H1 (cell line): Measurements from ENCODE around the gene APAF1. TPM values are rescaled to one million over a fixed set of nuclear protein-coding genes. Genes with fewer than 3 reads are reported as not detected.

Source experiments
- CTCF ChIA-PET: fragments of 300-600 bp; sonication (Branson Sonifier 250); formaldehyde crosslinking; loops from one replicate; lab custom pipeline; 2021; ENCODE audit not compliant: partially characterized antibody; lab: Charles Lee
- POLR2A ChIA-PET: fragments of 300-600 bp; sonication (Branson Sonifier 250); formaldehyde crosslinking; loops from one replicate; lab custom pipeline; 2021; ENCODE audit warnings: inconsistent platforms; ENCODE audit not compliant: partially characterized antibody; lab: Charles Lee
- DNase-seq, 2 experiments: peaks; one replicate each; pipeline versions ENCODE4 v3.0.0 to v3.0.0-alpha.2; 2010 to 2022; ENCODE audit warnings: low spot score in 2 of 2, low read depth in 1 of 2, mixed read lengths in 1 of 2
- FAIRE-seq: peaks from 2 replicates; lab custom pipeline; 2011; peaks lifted over from hg19 to GRCh38; lab: Jason Lieb, UNC
- H2AFZ ChIP-seq: 2 replicates; pipeline ENCODE4 v1.8.1; 2012; ENCODE audit warnings: low read length, inconsistent platforms
- H2AK5ac ChIP-seq: 2 replicates; pipeline ENCODE4 v1.6.1; 2013; ENCODE audit warnings: low read depth, low read length
- H2BK120ac ChIP-seq: replicated peaks from 2 replicates; pipeline ENCODE3; 2013; ENCODE audit warnings: low read depth, low read length, inconsistent platforms
- H2BK12ac ChIP-seq: 2 replicates; pipeline ENCODE4 v1.6.1; 2013; ENCODE audit warnings: low read depth, low read length
- H2BK15ac ChIP-seq: 2 replicates; pipeline ENCODE4 v1.6.1; 2013; ENCODE audit warnings: low read length
- H2BK20ac ChIP-seq: 2 replicates; pipeline ENCODE4 v1.6.1; 2013; ENCODE audit warnings: low read length
- H2BK5ac ChIP-seq: 2 replicates; pipeline ENCODE4 v1.6.1; 2013; ENCODE audit warnings: low read depth, low read length
- H3K14ac ChIP-seq: 2 replicates; pipeline ENCODE4 v1.6.1; 2013; ENCODE audit warnings: inconsistent platforms; ENCODE audit not compliant: insufficient read length
- H3K18ac ChIP-seq: 2 replicates; pipeline ENCODE4 v1.6.1; 2013; ENCODE audit warnings: low read length; ENCODE audit errors: extremely low read depth
- H3K23ac ChIP-seq: 2 replicates; pipeline ENCODE4 v1.6.1; 2013; ENCODE audit warnings: inconsistent platforms; ENCODE audit not compliant: insufficient read length
- H3K23me2 ChIP-seq: 2 replicates; pipeline ENCODE4 v1.6.1; 2013; ENCODE audit warnings: low read depth, low read length
- H3K27ac ChIP-seq: 2 replicates; pipeline ENCODE4 v1.6.1; 2011; ENCODE audit warnings: low read depth, low read length, inconsistent platforms
- H3K27me3 ChIP-seq, 4 experiments: replicated peaks in 1 of 4; 1 replicate in 1 of 4; 2 replicates in 3 of 4; pipeline versions ENCODE4 v1.6.1 to v1.8.1; 2011 to 2013; ENCODE audit warnings: low read length in 3 of 4, mild to moderate bottlenecking in 3 of 4, inconsistent platforms in 2 of 4, mixed read lengths in 2 of 4, moderate library complexity in 1 of 4; ENCODE audit not compliant: control insufficient read depth in 3 of 4, insufficient read depth in 3 of 4; ENCODE audit errors: extremely low read depth in 1 of 4
- H3K36me3 ChIP-seq, 4 experiments: 2 replicates each; pipeline versions ENCODE4 v1.6.1 to v1.8.1; 2011 to 2013; ENCODE audit warnings: mild to moderate bottlenecking in 4 of 4, low read length in 3 of 4, moderate library complexity in 2 of 4, control low read depth in 1 of 4, inconsistent platforms in 1 of 4; ENCODE audit not compliant: insufficient read depth in 4 of 4, control insufficient read depth in 2 of 4
- H3K4ac ChIP-seq: replicated peaks from 2 replicates; pipeline ENCODE3; 2013; ENCODE audit warnings: low read length, low read depth, mixed read lengths, inconsistent platforms; ENCODE audit not compliant: insufficient read length
- H3K4me1 ChIP-seq, 4 experiments: replicated peaks in 1 of 4; 1 replicate in 1 of 4; 2 replicates in 3 of 4; pipeline versions ENCODE4 v1.6.1 to v1.8.1; 2011 to 2013; ENCODE audit warnings: low read length in 3 of 4, inconsistent platforms in 2 of 4, mixed read lengths in 1 of 4; ENCODE audit not compliant: insufficient read depth in 4 of 4, control insufficient read depth in 3 of 4
- H3K4me2 ChIP-seq, 2 experiments: 2 replicates each; pipeline versions ENCODE4 v1.6.1 to v1.8.1; 2011 to 2013; ENCODE audit warnings: low read depth in 2 of 2, low read length in 2 of 2, control low read depth in 1 of 2, inconsistent platforms in 1 of 2, mild to moderate bottlenecking in 1 of 2; ENCODE audit not compliant: insufficient read depth in 1 of 2
- H3K4me3 ChIP-seq, 4 experiments: fragments of 200-600, 300-600 bp in 1 of 4; sonication (generic), shearing (Covaris generic), sonication (Bioruptor Twin) in 1 of 4; 2 replicates each; pipeline versions ENCODE4 v1.5.1 to v1.8.1; 2011 to 2016; ENCODE audit warnings: low read length in 4 of 4, low read depth in 3 of 4, control low read depth in 2 of 4, inconsistent platforms in 2 of 4, mild to moderate bottlenecking in 2 of 4, mixed read lengths in 1 of 4, moderate library complexity in 1 of 4; ENCODE audit not compliant: insufficient read depth in 2 of 4; ENCODE audit errors: extremely low read depth in 1 of 4
- H3K56ac ChIP-seq: replicated peaks from 2 replicates; pipeline ENCODE3; 2013; ENCODE audit warnings: low read depth, mild to moderate bottlenecking, mixed read lengths, low read length, inconsistent platforms; ENCODE audit not compliant: insufficient read length
- H3K79me1 ChIP-seq: 2 replicates; pipeline ENCODE4 v1.6.1; 2013; ENCODE audit warnings: low read depth, low read length, control low read depth
- H3K79me2 ChIP-seq, 2 experiments: 2 replicates each; pipeline versions ENCODE4 v1.6.1 to v1.8.1; 2012 to 2013; ENCODE audit warnings: low read length in 2 of 2, mild to moderate bottlenecking in 2 of 2, inconsistent platforms in 1 of 2; ENCODE audit not compliant: insufficient read depth in 2 of 2, control insufficient read depth in 1 of 2
- H3K9ac ChIP-seq, 4 experiments: replicated peaks in 1 of 4; 1 replicate in 1 of 4; 2 replicates in 3 of 4; pipeline versions ENCODE4 v1.6.1 to v1.8.1; 2011 to 2013; ENCODE audit warnings: low read depth in 3 of 4, low read length in 3 of 4, control low read depth in 2 of 4, mild to moderate bottlenecking in 2 of 4, moderate library complexity in 2 of 4, inconsistent platforms in 1 of 4; ENCODE audit errors: extremely low read depth in 1 of 4
- H3K9me3 ChIP-seq, 2 experiments: 2 replicates each; pipeline versions ENCODE4 v1.6.1 to v1.8.1; 2012 to 2013; ENCODE audit warnings: mild to moderate bottlenecking in 2 of 2, moderate library complexity in 2 of 2, control low read depth in 1 of 2, inconsistent platforms in 1 of 2, low read depth in 1 of 2, low read length in 1 of 2, mixed read lengths in 1 of 2; ENCODE audit not compliant: insufficient read depth in 2 of 2
- H4K20me1 ChIP-seq, 2 experiments: replicated peaks in 1 of 2; 2 replicates each; pipeline versions ENCODE3 to v1.8.1; 2011 to 2013; ENCODE audit warnings: inconsistent platforms in 2 of 2, low read length in 2 of 2, mild to moderate bottlenecking in 1 of 2; ENCODE audit not compliant: insufficient read depth in 2 of 2, control insufficient read depth in 1 of 2
- H4K5ac ChIP-seq: 2 replicates; pipeline ENCODE4 v1.6.1; 2013; ENCODE audit warnings: low read length, low read depth, mixed read lengths, inconsistent platforms; ENCODE audit not compliant: insufficient read length
- H4K8ac ChIP-seq: 2 replicates; pipeline ENCODE4 v1.8.0; 2013; ENCODE audit warnings: mild to moderate bottlenecking, moderate library complexity, low read length, inconsistent platforms; ENCODE audit not compliant: insufficient read depth; ENCODE audit errors: extremely low read depth
- H4K91ac ChIP-seq: replicated peaks from 2 replicates; pipeline ENCODE3; 2013; ENCODE audit warnings: low read length, mixed read lengths, inconsistent platforms; ENCODE audit not compliant: insufficient read length
- ATF3 ChIP-seq: IDR thresholded peaks from 2 replicates; pipeline ENCODE4 v1.6.1; 2011; ENCODE audit warnings: low read depth, mild to moderate bottlenecking, low read length; ENCODE audit not compliant: insufficient read depth
- KDM1A ChIP-seq: fragments of 200-600, 300-600 bp; sonication (generic); IDR thresholded peaks from 2 replicates; pipeline ENCODE4 v1.7.1; 2016; ENCODE audit warnings: mild to moderate bottlenecking, low read length, borderline replicate concordance
- RBBP5 ChIP-seq: IDR thresholded peaks from 2 replicates; pipeline ENCODE4 v1.7.1; 2012; ENCODE audit warnings: low read depth, mild to moderate bottlenecking, inconsistent platforms, low read length, moderate library complexity, borderline replicate concordance
- WGBS, 2 experiments: shearing (Covaris generic) in 1 of 2; methylation state at CpG; one replicate each; pipeline versions ENCODE4 v1.1.6 to v1.1.7; 2013 to 2015; ENCODE audit warnings: low lambda C conversion rate in 2 of 2, mixed read lengths in 2 of 2, inconsistent platforms in 1 of 2, low coverage in 1 of 2, missing lambda C conversion rate in 1 of 2; ENCODE audit not compliant: insufficient replicate concordance in 2 of 2, insufficient coverage in 1 of 2, insufficient read length in 1 of 2; ENCODE audit errors: extremely low coverage in 1 of 2, missing lambda C conversion rate in 1 of 2; 5-methylcytosine and 5-hydroxymethylcytosine counted together
- polyA plus RNA-seq, 7 experiments: library from polyadenylated mRNA; depleted of rRNA in 3 of 7; stranded (reverse) in 5 of 7; unstranded in 2 of 7; fragments of >200 nt in 5 of 7; fragments of 200-250 nt in 2 of 7; gene quantifications; 1 replicate in 5 of 7; 2 replicates in 1 of 7; 4 replicates in 1 of 7; pipeline versions ENCODE4 v1.2.1 to v1.2.3, GENCODE V29; 2011 to 2013; ENCODE audit warnings: missing spikeins in 2 of 7, mixed read lengths in 2 of 7
- total RNA-seq: library from RNA; stranded (reverse); fragmentation: NEBNext Ultra II Directional; extraction: Animal tissue kit (Norgen Biotek cat#: 25700); gene quantifications from 2 replicates; pipeline ENCODE4 v1.2.1, GENCODE V29; 2021

The APAF1 gene
- total and polyA plus RNA-seq, 2 of the 8 experiments (the other 6 are each of a cell fraction or from before 2014, with no cell fraction given), result 4.7 to 22.6 TPM

GRCh38 chr12:98740751-98741150 is 95.7 kb downstream of the APAF1 start:
- TF ChIP-seq RBBP5 (no peak), ATF3 (no peak), KDM1A (0 out of 2 replicates have a peak, but pooled peaks have one; percentile 31)
- TF ChIP-seq, all 59 proteins: peak for 1
- Histone ChIP-seq H3K27ac (no peak overlapping the region), H3K9ac (no peak overlapping the region), H2AFZ (no peak overlapping the region), H3K79me1 (no peaks in the 10 kb centered on the region; the same call in 1 of the 2 replicates), H3K23ac (no peak overlapping the region), H4K20me1 (no peaks in the 10 kb centered on the region), H3K4me3 (no peak overlapping the region), H3K4me1 (peaks cover 0 to 12% (median 3%) of the 10 kb centered on the region in 4 experiments; a peak in 5 of 7 replicates), H3K4ac (no peak overlapping the region), H3K56ac (no peak overlapping the region), H3K36me3 (no peaks in the 10 kb centered on the region), H4K8ac (no peak overlapping the region), H3K27me3 (peaks cover 0 to 5% (median 2%) of the 10 kb centered on the region in 4 experiments; a peak in 5 of 7 replicates), H3K18ac (no peak overlapping the region), H4K5ac (no peak overlapping the region), H3K4me2 (no peak overlapping the region), H3K14ac (no peak overlapping the region), H3K79me2 (no peaks in the 10 kb centered on the region), H4K91ac (no peak overlapping the region), H2BK12ac (no peak overlapping the region), H2BK20ac (no peak overlapping the region), H2BK120ac (no peak overlapping the region), H2BK15ac (no peak overlapping the region), H2BK5ac (no peak overlapping the region), H2AK5ac (no peak overlapping the region), H3K9me3 (no peaks in the 10 kb centered on the region), H3K23me2 (no peaks in the 10 kb centered on the region)
- POLR2A ChIA-PET, result no interaction called here
- FAIRE-seq, result no peak
- CTCF ChIA-PET, result interaction anchor here (0.8 to 6.3 kb wide), 15 partner anchors 8 to 261 kb away, joined by 3 to 57 read pairs (median 6); no protein-coding TSS in a partner anchor
- WGBS, 2 experiments, result 86% methylated on average over 1 of the region's 1 CpG; no CpG with 5 or more reads in 1 of the 2 experiments
- DNase-seq, result no peak
